HG02970 (cell line): ENCODE results near the gene CEP112.
"Not testable (repeated sequence)": the region's sequence is repeated elsewhere in the genome, so short reads cannot be mapped to it uniquely, and the experiment has no call there.

Experiments used
- ATAC-seq: cut with Tn5 transposase; IDR thresholded peaks from one replicate; pipeline ENCODE4 v1.9.1; 2021; ENCODE audit warnings: mild to moderate bottlenecking, moderate library complexity, moderate number of reproducible peaks; ENCODE audit not compliant: unreplicated experiment, low FRiP score

The CEP112 gene

DNA sequence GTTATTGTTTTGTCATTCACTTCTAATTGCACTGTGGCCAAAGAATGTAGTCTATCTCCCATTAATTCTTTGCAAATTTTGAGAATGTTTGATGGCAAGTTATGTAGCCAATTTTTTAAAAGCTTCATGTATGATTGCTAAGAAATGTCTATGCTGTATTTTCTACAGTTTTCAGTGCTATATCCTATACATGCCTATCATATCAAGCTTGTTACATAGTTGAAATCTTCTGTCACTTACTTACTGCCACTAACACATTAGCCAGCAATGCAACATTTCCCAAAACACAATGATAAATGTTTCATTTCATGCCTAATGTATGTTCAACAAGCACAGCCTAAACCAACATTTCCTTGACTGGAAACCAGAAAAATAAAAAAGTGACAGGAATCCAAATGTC lies 338.1 kb downstream of the CEP112 start:
- ATAC-seq = no peak

DNA sequence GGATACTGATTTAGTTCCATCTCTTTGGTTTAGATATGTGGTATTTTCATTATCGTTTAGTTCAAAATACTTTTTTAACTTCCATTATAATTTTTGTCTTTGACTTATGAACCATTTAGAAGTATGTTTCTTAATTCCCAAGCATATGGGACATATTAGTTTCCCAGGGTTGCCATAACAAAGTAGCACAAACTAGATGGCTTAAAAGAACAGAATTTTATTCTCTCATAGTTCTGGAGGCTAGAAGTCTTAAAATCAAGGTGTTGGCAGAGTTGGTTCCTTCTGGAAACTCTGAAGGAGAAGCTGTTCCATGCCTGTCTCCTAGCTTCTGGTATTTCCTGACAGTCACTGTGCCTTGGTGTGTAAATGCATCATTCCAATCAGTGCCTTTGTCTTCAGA lies 339.0 kb downstream of the CEP112 start:
- no peak for ATAC-seq

DNA sequence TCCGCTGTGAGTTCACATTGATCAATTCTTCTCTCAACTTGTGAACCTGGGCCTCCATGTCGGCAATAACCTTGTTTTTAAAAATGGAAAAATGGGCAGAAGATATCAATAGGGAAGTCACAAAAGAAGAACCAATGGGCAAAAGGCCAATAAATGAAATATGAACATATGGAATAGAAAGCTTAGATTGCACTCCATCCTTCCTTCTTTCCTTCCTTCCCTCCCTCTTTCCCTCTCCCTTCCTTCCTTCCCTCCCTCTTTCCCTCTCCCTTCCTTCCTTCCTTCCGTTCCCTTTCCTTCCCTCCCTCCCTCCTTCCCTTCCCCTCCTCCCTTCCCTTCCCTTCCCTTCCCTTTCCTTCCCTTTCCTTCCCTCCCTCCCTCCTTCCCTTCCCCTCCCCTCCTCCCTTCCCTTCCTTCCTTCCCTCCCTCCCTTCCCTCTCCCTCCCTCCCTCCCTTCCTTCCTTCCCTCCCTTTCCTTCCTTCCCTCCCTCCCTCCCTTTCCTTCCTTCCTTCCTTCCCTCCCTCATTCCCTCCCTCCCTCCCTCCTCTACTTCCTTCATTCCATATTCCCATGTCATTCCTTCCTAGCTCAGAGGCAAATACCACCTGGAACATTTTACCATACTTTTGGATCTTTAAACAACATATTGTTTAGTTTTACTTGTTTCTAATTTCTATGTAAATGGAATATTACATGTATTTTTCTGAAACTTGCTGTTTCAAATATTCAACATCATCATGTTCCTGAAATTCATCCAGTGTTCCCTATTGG lies 339.8 kb downstream of the CEP112 start:
- ATAC-seq = no peak

DNA sequence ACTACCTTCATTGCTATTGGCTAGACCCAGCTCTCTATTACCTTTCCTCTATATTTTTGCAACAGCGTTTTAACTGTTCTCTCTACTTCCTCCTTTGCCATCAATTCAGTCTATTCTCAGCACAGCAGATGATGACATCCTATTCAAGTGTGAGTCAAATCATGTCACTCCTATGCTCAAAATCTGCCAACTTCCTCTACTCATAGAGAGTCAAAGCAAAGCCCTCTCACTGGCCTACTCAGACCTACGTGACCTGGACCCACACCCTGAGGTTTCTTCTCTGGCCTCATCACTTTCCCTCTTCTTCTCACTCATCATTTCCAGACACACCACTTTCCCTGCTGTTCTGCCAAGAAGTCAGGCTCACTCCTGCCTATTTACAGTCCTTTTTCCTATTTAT lies 341.4 kb downstream of the CEP112 start:
- ATAC-seq = no peak

DNA sequence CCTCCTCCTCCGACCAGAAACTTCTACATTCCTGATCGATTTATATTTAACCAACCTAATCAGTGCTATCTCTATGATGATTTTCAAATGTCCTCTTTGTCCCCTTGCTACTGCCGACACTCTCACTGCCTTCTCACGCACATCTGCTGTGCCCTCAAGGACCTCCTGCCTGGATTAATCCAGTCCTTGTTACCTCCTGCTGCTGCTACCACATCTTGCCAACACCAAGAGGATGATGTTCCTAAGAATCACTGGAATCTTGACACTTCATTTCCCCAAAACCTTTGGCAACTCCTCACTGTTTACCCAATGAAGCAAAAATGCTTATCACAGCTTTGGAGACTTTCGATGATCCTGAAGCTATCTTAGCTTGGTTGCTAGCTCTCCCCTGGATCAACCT lies 343.2 kb downstream of the CEP112 start:
- no peak for ATAC-seq

DNA sequence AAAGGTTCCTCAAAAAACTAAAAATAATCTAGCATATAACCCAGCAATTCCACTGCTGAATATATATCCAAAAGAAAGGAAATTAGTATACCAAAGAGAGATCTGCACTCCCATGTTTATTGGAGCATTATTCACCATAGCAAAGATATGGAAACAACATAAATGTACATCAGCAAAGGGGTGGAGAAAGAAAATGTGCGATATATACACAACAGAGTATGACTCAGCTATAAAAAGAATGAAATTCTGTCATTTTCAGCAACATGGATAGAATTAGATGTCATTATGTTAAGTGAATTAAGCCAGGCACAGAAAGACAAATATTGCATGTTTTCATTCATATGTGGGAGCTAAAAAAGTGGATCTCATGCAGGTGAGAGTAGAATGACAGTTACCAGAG lies 350.8 kb downstream of the CEP112 start:
- ATAC-seq = no peak

DNA sequence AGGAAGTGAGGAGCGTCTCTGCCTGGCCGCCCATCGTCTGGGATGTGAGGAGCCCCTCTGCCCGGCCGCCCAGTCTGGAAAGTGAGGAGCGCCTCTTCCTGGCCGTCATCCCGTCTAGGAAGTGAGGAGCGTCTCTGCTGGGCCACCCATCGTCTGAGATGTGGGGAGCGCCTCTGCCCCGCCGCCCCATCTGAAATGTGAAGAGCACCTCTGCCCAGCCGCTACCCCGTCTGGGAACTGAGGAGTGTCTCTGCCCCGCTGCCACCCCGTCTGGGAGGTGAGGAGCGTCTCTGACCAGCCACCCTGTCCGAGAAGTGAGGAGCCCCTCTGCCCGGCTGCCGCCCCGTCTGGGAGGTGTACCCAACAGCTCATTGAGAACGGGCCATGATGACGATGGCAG lies 354.7 kb downstream of the CEP112 start:
- ATAC-seq = not testable (repeated sequence)

DNA sequence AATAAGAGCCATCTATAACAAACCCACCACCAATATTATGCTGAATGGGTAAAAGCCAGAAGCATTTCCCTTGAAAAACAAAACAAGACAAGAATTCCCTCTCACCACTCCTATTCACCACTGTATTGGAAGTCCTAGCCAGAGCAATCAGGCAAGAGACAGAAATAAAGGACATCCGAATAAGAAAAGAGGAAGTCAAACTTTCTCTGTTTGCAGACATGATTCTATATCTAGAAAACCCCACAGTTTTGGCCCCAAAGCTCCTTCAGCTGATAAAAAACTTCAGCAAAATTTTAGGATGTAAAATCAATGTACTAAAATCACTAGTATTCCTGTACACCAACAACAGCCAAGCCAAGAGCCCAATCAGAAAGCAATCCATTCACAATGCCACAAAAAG lies 358.7 kb downstream of the CEP112 start:
- no peak for ATAC-seq

DNA sequence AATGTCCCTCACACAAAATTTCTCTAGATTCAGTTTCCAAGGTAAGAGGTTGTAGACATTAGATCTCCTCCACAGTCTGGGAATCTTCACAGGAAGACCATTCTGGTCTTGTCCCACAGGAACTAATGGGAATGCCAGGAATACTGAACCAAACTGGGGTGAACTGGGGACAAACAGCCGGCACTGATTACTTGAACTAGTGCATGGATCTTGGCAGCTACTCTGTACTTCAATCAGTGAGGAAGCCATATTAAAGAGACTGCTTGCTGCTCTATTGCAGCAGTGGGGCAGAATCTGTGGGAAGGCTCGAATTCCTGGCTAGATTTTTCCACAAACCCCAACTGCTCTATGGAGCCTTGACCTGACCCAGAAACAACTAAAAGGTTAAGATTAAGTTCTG lies 361.6 kb downstream of the CEP112 start:
- ATAC-seq = no peak

DNA sequence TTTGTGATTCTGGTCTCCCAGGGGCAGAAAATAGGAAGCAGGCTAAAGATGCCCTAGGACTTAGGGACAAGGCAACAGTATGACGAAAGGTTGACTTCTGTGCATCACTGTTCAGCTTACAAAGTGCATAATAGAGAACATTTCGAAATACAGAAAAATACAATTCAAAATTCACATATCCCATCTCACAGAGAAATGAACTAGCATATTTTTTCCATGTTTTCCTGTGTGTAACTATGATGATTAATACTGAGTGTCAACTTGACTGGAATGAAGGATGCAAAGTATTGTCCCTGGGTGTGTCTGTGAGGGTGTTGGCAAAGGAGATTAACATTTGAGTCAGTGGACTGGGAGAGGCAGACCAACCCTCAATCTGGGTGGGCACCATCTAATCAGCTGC lies 365.4 kb downstream of the CEP112 start:
- not testable (repeated sequence) for ATAC-seq

DNA sequence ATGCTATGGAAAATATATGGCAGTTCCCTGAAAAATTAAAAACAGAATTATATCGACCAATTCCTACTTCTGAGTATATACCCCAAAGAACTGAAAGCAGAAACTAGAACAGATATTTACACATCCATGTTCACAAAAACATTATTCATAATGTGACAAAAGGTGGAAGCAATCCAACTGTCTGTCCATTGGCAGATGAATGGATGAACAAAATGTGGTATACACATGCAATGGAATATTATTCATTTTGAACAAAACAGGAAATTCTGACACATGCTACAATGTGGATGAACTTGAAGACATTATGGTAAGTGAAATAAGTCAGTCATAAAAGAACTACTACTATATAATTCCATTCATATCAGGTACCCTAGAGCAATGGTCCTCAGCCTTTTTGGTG lies 367.0 kb downstream of the CEP112 start:
- ATAC-seq = no peak

DNA sequence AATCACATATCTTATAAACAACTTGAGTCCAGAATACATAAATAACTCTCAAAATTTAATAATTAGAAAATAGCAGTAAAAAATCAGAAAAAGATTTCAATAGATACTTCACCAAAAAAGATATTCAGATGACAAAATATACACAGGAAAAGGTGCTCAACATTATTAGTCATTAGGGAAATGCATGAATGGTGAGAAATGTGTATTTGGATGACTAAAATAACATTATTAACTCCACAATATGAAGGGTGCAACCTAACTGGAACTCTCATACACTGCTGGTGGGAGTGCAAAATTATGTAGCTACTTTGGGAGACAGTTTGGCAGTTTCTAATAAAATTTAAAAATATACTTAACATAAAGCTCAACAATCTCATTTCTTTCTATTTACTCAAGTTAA lies 368.2 kb downstream of the CEP112 start:
- ATAC-seq = no peak

DNA sequence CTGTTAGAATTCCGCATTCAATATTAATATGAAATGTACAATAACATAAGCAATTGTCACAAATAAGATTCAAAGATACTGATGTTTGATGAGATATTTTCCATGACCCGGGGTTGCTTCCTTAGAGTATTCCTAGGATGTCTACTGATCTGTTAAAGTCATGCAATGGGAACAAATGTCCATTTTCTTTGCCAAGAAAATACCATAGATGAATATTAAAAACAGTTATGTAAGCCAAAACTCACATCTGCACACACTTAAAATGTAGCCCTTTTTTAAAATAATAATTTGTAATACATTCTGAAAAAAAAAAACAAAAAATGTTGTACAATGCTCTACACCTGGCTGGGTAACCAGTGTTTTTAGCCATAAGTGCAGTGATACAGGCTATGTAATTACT lies 371.1 kb downstream of the CEP112 start:
- ATAC-seq = no peak

DNA sequence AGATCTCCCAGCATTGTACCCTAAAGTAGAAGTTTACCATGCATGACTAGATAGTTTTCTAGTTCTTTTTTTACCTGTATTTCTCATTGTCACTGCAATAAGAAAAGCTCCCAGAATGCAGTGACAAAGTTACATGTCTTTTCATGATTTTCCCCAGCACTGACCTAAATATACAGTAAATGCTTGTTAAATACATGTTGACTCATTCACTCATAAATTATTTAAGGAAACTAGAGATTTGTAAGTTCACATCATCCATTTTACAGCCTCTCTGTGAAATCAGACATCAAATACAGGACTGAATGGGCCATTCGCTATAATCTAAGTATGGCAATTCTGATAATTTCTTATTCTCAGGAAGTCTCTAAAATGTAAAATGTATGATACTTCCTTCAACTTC lies 371.6 kb downstream of the CEP112 start:
- no peak for ATAC-seq

DNA sequence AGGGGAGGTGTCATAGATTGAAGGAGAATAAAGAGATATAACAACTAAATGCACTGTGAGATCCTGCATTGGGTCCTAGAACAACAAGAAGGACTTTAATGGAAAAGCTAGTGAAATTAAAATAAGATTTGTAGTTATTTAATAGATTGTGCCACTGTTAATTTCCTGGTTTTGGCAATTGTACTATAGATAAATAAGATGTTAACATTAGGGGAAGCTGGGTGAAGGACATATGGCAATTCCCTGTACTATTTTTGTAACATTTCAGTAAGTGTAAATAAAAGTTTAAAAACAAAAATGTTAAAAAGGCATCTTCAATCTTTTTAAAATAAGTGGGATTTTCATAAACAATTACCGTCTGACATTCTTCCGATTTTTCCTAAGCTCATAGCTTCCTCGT lies 372.1 kb downstream of the CEP112 start:
- no peak for ATAC-seq

DNA sequence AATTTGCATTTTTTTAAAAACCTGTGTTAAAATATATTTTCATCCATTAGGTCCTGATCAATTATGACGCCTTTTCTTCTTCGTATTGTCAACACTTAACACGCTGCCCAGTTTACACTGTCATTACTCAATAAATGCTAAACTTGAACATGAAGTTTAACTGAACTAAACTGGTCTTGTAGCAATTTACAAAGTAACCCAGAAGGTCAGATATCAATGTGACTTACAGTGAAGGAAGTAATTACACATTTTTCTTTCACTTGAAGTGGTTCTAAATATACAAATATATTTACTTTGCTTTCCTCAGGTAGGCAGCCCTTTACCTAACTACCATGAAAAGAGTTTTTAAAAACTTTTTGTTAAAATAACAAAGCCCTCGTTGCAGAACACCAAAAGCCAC lies 374.0 kb downstream of the CEP112 start:
- ATAC-seq = no peak

DNA sequence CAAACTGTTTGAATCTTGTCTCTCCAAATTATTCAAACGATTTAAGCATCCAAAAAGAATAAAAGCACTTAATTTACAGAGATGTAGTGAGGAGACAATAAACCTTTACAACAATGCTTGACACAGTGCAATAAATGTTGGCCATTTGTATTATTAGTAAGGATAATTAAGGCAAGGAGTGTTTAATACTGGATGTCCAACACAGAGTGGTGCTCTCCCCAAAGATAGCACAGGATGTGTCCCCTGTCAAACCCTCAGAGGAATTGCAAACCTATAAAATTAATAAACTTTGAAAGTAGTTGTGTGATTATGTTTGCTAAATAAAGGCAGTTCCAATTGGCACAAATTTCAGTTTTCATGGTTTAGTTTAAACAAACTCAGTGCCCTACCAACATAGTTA lies 377.5 kb downstream of the CEP112 start:
- no peak for ATAC-seq

DNA sequence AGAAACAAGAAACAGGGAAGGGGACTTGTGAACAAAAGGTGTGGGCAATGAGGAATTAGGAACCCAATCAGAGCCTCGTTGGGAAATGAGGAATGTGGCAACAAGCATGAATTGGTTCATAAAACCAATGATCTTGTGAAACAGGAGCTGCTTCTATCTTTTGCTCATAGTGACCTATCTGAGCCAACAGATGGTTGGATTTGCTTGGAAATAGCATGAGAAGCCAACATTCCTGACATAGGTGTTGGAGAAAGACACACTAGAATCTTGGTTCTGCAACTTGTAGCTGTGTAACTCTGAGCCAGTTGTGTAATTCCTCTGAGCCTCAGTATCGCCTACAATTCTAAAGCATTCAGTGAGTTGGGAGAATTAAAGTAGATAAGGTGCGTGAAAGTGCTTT lies 378.6 kb downstream of the CEP112 start:
- ATAC-seq = no peak

DNA sequence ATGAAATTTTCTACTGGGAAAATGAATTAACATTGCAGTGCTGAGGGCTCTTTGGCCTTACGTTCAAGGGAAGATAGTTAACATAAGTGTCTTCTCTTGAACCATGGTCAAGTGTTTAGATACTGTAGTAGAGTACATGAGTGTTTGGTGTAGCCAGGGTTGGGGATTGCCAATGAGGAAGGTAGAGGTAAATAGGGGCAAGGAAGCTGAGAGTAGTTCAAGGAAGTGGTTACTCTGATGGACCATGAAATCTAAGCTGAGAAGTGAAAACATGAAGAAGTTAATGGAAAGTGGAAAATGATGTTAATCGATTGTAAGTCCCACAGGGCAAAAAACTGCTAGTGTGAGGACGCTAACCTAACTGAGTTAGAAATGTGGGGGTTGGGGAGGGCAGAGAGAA lies 380.9 kb downstream of the CEP112 start:
- no peak for ATAC-seq

DNA sequence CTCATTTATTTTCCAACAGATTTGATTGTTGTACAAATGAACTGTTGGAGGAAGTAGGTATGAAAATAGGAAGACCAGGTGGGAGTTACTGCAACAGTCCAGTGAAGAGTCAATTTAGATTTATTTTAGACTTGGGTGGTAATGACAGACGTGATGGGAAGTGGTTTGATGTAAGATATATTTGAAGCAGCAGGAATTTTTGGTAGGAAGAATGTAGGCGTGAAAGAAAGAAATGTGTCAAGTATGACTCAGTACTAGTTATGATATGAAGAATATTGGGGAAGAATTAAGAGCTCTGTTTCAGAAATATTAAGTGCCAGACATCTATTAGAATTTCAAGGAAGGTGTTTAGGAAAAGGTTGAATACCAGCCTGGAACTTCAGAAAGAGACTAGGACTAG lies 382.6 kb downstream of the CEP112 start:
- no peak for ATAC-seq

DNA sequence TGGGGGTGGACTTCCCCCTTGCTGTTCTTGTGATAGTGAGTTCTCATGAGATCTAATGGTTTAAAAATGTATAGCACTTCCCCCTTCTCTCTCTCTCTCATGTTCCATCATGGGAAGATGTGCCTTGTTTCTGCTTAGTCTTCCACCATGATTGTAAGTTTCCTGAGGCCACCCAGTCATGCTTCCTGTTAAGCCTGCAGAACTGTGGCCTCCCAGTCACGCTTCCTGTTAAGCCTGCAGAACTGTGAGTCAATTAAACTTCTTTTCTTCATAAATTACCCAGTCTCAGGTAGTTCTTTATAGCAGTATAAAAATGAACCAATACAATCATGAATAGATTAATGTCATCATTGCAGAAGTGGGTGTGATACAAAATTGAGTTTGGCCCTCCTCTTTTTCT lies 383.4 kb downstream of the CEP112 start:
- ATAC-seq = not testable (repeated sequence)

DNA sequence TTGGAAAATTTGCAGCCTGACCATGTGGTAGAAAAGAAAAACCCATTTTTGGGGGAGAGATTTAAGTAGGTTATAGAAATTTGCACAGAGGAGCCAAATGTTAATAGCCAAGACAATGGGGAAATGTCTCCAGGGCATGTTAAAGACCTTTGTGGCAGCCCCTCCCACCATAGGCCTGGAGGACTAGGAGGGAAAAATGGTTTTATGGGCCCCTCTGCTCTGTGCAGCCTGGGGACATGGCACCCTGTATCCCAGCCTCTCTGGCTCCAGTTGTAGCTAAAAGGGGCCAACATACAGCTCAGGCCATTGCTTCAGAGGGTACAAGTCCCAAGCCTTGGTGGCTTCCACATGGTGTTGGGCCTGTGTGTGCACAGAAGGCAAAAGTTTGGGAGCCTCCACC lies 384.6 kb downstream of the CEP112 start:
- no peak for ATAC-seq

DNA sequence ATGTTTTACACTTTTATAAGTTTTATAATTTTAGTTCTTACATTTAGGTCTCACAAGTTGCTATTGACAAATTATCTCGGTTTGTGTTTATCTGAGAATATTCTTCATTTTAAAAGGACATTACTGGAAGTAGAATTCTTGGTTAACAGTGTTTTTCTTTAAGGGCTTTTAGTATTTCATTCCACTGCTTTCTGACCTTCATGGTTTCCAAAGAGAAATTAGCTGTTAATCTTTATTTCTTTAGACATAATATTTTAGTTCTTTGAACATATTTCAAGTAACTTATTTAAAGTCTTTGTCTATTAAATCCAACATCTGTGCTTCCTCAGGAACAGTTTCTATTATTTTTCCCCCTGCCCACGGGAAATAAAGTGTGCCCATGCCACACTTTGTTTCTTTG lies 390.4 kb downstream of the CEP112 start:
- no peak for ATAC-seq
